IPS DF 6.9 (cell line): ENCODE data around the gene DHX9.

Experiments
- DNase-seq: peaks from one replicate; pipeline ENCODE4 v3.0.0-alpha.2; 2013; ENCODE audit warnings: low read depth, low spot score
- H3K27ac ChIP-seq: one replicate; pipeline ENCODE4 v1.5.1; 2013; ENCODE audit warnings: low read length, control low read depth
- H3K27me3 ChIP-seq: 2 replicates; pipeline ENCODE4 v1.6.1; 2013; ENCODE audit warnings: mild to moderate bottlenecking, low read length; ENCODE audit not compliant: control insufficient read depth, insufficient read depth
- H3K36me3 ChIP-seq: 2 replicates; pipeline ENCODE4 v1.6.1; 2013; ENCODE audit warnings: low read length; ENCODE audit not compliant: control insufficient read depth, insufficient read depth
- H3K4me1 ChIP-seq: 2 replicates; pipeline ENCODE4 v1.6.1; 2013; ENCODE audit warnings: low read length; ENCODE audit not compliant: control insufficient read depth, insufficient read depth
- H3K4me3 ChIP-seq: 2 replicates; pipeline ENCODE4 v1.5.1; 2013; ENCODE audit warnings: mild to moderate bottlenecking, low read length
- H3K9me3 ChIP-seq: 2 replicates; pipeline ENCODE4 v1.6.1; 2013; ENCODE audit warnings: low read length, inconsistent platforms; ENCODE audit not compliant: control insufficient read depth, insufficient read depth
- WGBS: extraction: QIAGEN DNeasy Blood & Tissue Kit; methylation state at CpG from one replicate; pipeline ENCODE4 v1.1.7; 2013; ENCODE audit warnings: mixed read lengths, missing lambda C conversion rate; ENCODE audit not compliant: insufficient read length, insufficient coverage; 5-methylcytosine and 5-hydroxymethylcytosine counted together

The DHX9 gene

DNA sequence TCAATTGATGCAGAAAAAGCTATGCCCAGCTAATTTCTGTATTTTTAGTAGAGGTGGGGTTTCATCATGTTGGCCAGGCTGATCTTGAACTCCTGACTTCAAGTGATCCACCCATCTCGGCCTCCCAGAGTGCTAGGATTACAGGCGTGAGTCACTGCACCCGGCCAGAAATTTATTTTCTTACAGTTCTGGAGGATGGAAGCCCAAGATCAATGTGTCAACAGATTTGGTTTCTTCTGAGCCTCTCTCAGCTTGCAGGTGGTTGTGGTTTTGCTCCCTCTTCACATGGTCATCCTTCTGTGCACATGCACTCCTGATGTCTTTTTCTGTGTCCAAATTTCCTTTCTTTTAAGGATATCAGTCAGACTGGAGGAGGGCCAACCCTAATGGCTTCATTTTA, 78.2 kb downstream of the DHX9 start:
- H3K9me3 ChIP-seq: no peaks in the 10 kb centered on the region
- WGBS: no CpG with 5 or more reads among the region's 3 CpGs
- H3K4me3 ChIP-seq: no peak overlapping the region
- H3K4me1 ChIP-seq: no peaks in the 10 kb centered on the region
- H3K36me3 ChIP-seq: no peaks in the 10 kb centered on the region
- no peaks in the 10 kb centered on the region for H3K27me3 ChIP-seq
- no peak for DNase-seq
- no peak overlapping the region for H3K27ac ChIP-seq

DNA sequence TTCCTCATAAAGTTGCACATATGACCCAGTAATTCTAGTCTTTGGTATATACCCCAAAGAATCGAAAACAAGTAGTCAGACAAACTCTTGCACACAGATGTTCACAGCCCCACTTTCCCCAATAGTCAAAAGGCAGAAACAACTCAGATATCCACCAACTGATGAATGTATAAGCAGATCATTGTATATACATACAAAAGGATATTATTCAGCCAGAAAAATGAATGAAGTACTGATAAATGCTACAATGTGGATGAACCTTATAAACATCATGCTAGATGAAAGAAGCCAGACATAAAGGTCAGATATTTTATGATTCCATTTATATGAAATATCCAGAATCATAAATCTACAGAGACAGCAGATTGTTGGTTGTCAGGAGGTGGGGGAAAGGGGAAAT, 86.5 kb downstream of the DHX9 start:
- WGBS: no CpG with 5 or more reads among the region's 1 CpG
- no peaks in the 10 kb centered on the region for H3K4me1 ChIP-seq
- no peak overlapping the region for H3K4me3 ChIP-seq
- no peak overlapping the region for H3K27ac ChIP-seq
- H3K36me3 ChIP-seq: no peaks in the 10 kb centered on the region
- no peaks in the 10 kb centered on the region for H3K9me3 ChIP-seq
- no peaks in the 10 kb centered on the region for H3K27me3 ChIP-seq
- no peak for DNase-seq

DNA sequence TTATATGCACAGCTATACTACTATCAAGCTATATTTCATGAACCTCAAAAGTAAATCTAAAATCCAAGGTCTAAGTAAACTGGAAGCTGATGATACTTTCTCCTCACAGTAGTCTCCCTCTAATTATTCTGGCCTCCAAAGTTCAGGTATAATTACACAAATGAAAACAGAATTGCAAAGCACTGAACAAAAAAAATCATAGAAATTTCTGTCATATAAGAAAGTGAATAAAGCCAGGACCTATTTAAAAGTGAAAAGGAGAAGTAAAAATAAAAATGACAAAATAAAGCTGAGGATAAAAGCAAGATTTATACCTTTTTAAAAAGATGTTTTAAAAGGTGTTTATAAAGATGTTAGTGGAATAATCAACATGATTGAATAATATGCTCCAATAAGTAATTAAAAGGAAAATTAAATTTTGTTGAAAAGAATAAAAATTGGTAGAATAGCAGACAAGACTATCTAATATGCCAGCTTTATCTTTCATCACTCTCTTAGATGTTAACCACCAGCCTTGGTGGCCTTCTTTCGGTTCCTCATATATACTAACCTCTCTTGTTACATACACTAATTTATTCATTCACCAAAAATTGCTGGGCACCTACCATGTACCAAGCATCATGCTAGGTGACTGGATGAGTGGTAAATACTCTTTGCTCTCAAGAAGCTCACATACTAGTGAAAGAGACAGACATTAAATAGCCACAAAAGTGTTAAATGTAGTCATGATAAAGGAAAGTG, 88.7 kb downstream of the DHX9 start:
- Histone ChIP-seq H3K4me3 (no peak overlapping the region), H3K27ac (no peak overlapping the region)
- no peak for DNase-seq

DNA sequence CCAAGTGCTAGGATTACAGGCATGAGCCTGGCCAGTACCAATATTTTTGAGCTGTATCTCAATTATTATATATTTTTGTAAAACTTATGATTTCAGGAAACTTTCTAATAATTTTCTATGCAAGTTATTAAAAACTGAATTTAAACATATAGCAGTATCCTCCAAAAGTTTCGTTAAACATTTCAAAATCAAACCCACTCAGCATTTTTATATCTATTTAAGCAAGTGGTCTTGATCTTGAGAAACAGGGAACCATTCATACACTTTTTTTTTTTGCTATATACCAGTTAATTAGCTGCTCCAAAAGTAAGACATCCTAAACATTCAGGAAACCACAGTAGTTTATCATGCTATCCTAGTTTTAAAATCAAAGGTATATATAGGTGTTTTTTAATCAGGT, 91.8 kb downstream of the DHX9 start:
- WGBS: no CpG with 5 or more reads among the region's 1 CpG
- no peak overlapping the region for H3K4me3 ChIP-seq
- no peak overlapping the region for H3K27ac ChIP-seq
- no peaks in the 10 kb centered on the region for H3K4me1 ChIP-seq
- DNase-seq: no peak
- H3K36me3 ChIP-seq: no peaks in the 10 kb centered on the region
- no peaks in the 10 kb centered on the region for H3K27me3 ChIP-seq
- H3K9me3 ChIP-seq: no peaks in the 10 kb centered on the region

More for the DNA sequence above, 88.7 kb downstream of the DHX9 start:
- Histone ChIP-seq H3K4me1 (no peaks in the 10 kb centered on the region), H3K36me3 (no peaks in the 10 kb centered on the region), H3K27me3 (no peaks in the 10 kb centered on the region), H3K9me3 (no peaks in the 10 kb centered on the region)
- no CpG with 5 or more reads among the region's 1 CpG for WGBS

GRCh38 chr1:182935716-182936115, 96.6 kb downstream of the DHX9 start:
- Histone ChIP-seq H3K4me1 (no peaks in the 10 kb centered on the region), H3K27me3 (no peaks in the 10 kb centered on the region), H3K27ac (no peak overlapping the region), H3K36me3 (no peaks in the 10 kb centered on the region), H3K4me3 (no peak overlapping the region), H3K9me3 (no peaks in the 10 kb centered on the region)
- no peak for DNase-seq
